ENCODE results near the gene ADAMTS6. TPM values are rescaled to one million over a fixed set of nuclear protein-coding genes. Genes with fewer than 3 reads are reported as not detected.

The ADAMTS6 gene
- total RNA-seq, 4 donors from 2014 or later = 1.9 to 20.2 (median 3.5) TPM

- no peak for TF ChIP-seq CTCF (IDR thresholded peaks at IDR 0.05; ENCODE audit: low read depth)
These were observed 359.8 kb downstream of the ADAMTS6 start for GRCh38 chr5:65121880-65122436.

- no peak for TF ChIP-seq CTCF (IDR thresholded peaks at IDR 0.05; ENCODE audit: low read depth)
These were observed 361.3 kb downstream of the ADAMTS6 start for GRCh38 chr5:65120371-65120967.

GRCh38 chr5:65117525-65117924, 364.2 kb downstream of the ADAMTS6 start:
- no peak for TF ChIP-seq CTCF (IDR thresholded peaks at IDR 0.05; ENCODE audit: low read depth)

GRCh38 chr5:65113771-65114170, 367.9 kb downstream of the ADAMTS6 start:
- TF ChIP-seq CTCF (IDR thresholded peaks at IDR 0.05; ENCODE audit: low read depth) = no peak

- TF ChIP-seq CTCF (IDR thresholded peaks at IDR 0.05; ENCODE audit: low read depth) = no peak
These were observed 369.6 kb downstream of the ADAMTS6 start for GRCh38 chr5:65111961-65112658.

DNA sequence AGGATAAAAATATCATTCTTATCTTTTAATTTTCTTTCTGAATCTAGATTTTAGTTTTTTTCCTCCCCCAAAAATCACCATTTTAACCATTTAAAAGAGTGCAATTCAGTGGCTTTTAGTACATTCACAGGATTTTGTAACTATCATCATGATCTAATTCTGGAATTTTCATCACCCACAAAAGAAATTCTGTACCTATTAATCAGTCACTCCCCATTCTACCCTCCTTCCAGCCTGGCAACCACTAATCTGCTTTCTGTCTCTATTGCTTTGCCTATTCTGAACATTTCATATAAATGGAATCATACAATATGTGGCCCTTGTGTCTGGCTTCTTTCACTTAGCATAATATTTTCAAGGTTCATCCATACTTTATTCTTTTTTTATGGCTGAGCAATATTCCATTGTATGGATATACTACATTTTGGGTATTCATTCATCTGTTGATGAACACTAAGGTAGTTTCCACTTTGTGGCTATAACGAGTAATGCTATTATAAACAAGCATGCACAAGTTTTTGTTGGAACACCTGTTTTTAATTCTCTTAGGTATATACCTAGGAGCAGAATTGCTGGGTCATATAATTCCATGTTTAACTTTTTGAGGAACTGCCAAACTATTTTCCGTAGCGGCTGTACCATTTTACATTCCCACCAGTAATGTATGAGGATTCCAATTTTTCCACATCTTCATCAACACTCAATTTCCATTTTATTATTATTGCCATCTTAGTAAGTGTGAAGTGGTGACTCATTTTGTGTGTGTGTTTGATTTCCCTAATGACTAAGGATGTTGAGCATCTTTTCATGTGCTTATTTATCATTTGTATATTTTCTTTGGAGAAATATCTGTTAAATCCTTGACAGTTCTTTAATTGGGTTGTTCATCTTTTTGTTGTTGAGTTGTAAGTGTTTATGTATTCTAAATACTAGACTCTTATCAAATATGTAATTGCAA, 372.7 kb downstream of the ADAMTS6 start:
- no peak for TF ChIP-seq CTCF (IDR thresholded peaks at IDR 0.05; ENCODE audit: low read depth)

All from subcutaneous adipose tissue (tissue), 4 donors.